CD14-positive monocyte (primary cell): ENCODE results near the gene FRMD3. TPM values are rescaled to one million over a fixed set of nuclear protein-coding genes. Genes with fewer than 3 reads are reported as not detected.
A peak's percentile ranks its signal among the peaks of the same experiment; 100 is the strongest.

Experiments used
- DNase-seq, 3 donors: peaks; one replicate each; pipeline ENCODE4 v3.0.0-alpha.2; 2011 to 2022
- H2AFZ ChIP-seq: 2 replicates; pipeline ENCODE4 v1.6.0; 2012; ENCODE audit warnings: mild to moderate bottlenecking, low read depth, low read length, inconsistent platforms; ENCODE audit not compliant: insufficient read depth, poor library complexity, severe bottlenecking
- H3K27ac ChIP-seq, 2 donors: 1 replicate in 1 of 2; 2 replicates in 1 of 2; pipeline ENCODE4 v1.5.1; 2012 to 2013; ENCODE audit warnings: low read length in 2 of 2, control low read depth in 1 of 2, inconsistent platforms in 1 of 2, low read depth in 1 of 2, mild to moderate bottlenecking in 1 of 2
- H3K27me3 ChIP-seq, 2 donors: one replicate each; pipeline versions ENCODE4 v1.6.0 to v1.6.1; 2011 to 2013; ENCODE audit warnings: low read length in 2 of 2; ENCODE audit not compliant: control insufficient read depth in 2 of 2, insufficient read depth in 2 of 2
- H3K36me3 ChIP-seq, 2 donors: replicated peaks in 1 of 2; 1 replicate in 1 of 2; 2 replicates in 1 of 2; pipeline versions ENCODE4 v1.5.1 to v1.6.1; 2012 to 2013; ENCODE audit warnings: low read length in 2 of 2, control low read depth in 1 of 2, inconsistent platforms in 1 of 2, mild to moderate bottlenecking in 1 of 2; ENCODE audit not compliant: insufficient read depth in 2 of 2, control insufficient read depth in 1 of 2
- H3K4me1 ChIP-seq, 2 donors: 1 replicate in 1 of 2; 2 replicates in 1 of 2; pipeline versions ENCODE4 v1.5.1 to v1.6.1; 2012 to 2013; ENCODE audit warnings: low read length in 2 of 2, control low read depth in 1 of 2, inconsistent platforms in 1 of 2, mild to moderate bottlenecking in 1 of 2, moderate library complexity in 1 of 2; ENCODE audit not compliant: insufficient read depth in 2 of 2, control insufficient read depth in 1 of 2
- H3K4me2 ChIP-seq: replicated peaks from 2 replicates; pipeline ENCODE3; 2012; ENCODE audit warnings: low read length, moderate library complexity, mild to moderate bottlenecking; ENCODE audit not compliant: poor library complexity, severe bottlenecking; ENCODE audit errors: extremely low read depth
- H3K4me3 ChIP-seq, 3 experiments: fragments of 200-600 bp in 1 of 3; sonication (generic) in 1 of 3; replicated peaks in 1 of 3; 1 replicate in 2 of 3; 2 replicates in 1 of 3; pipeline ENCODE4 v1.5.1; 2011 to 2013; ENCODE audit warnings: low read length in 3 of 3, mild to moderate bottlenecking in 3 of 3, control low read depth in 2 of 3, low read depth in 2 of 3, inconsistent platforms in 1 of 3, moderate library complexity in 1 of 3
- H3K79me2 ChIP-seq: 2 replicates; pipeline ENCODE4 v1.6.0; 2012; ENCODE audit warnings: mild to moderate bottlenecking, control low read depth, inconsistent platforms, low read length, moderate library complexity; ENCODE audit not compliant: insufficient read depth
- H3K9ac ChIP-seq: 2 replicates; pipeline ENCODE4 v1.6.0; 2017; ENCODE audit warnings: low read length, mild to moderate bottlenecking; ENCODE audit not compliant: insufficient read depth, poor library complexity, severe bottlenecking
- H3K9me3 ChIP-seq, 2 donors: replicated peaks in 1 of 2; 1 replicate in 1 of 2; 2 replicates in 1 of 2; pipeline versions ENCODE4 v1.5.1 to v1.6.1; 2012 to 2013; ENCODE audit warnings: low read length in 2 of 2, control low read depth in 1 of 2; ENCODE audit not compliant: control insufficient read depth in 1 of 2, insufficient read depth in 1 of 2
- H4K20me1 ChIP-seq: 2 replicates; pipeline ENCODE4 v1.6.0; 2012; ENCODE audit warnings: mild to moderate bottlenecking, low read length, control low read depth, moderate library complexity; ENCODE audit not compliant: insufficient read depth
- H3K27ac Mint-ChIP-seq, 7 donors: one replicate each; pipeline ENCODE4 v1.8.0; 2020; ENCODE audit warnings: mild to moderate bottlenecking in 7 of 7, mixed read lengths in 7 of 7, moderate library complexity in 6 of 7, inconsistent platforms in 2 of 7
- H3K27me3 Mint-ChIP-seq, 3 donors: one replicate each; pipeline ENCODE4 v1.8.0; 2021 to 2022; ENCODE audit warnings: low read depth in 3 of 3, mild to moderate bottlenecking in 3 of 3, mixed read lengths in 3 of 3, moderate library complexity in 3 of 3, inconsistent platforms in 1 of 3
- H3K36me3 Mint-ChIP-seq, 2 donors: one replicate each; pipeline ENCODE4 v1.8.0; 2020; ENCODE audit warnings: mixed read lengths in 2 of 2, inconsistent platforms in 1 of 2, mild to moderate bottlenecking in 1 of 2
- H3K4me1 Mint-ChIP-seq: one replicate; pipeline ENCODE4 v1.8.0; 2020; ENCODE audit warnings: mild to moderate bottlenecking, mixed read lengths
- H3K4me3 Mint-ChIP-seq, 2 donors: one replicate each; pipeline ENCODE4 v1.8.0; 2020; ENCODE audit warnings: mild to moderate bottlenecking in 2 of 2, mixed read lengths in 2 of 2, moderate library complexity in 1 of 2
- H3K9me3 Mint-ChIP-seq, 7 donors: one replicate each; pipeline ENCODE4 v1.8.0; 2020 to 2022; ENCODE audit warnings: mixed read lengths in 7 of 7, mild to moderate bottlenecking in 6 of 7, moderate library complexity in 6 of 7, inconsistent platforms in 2 of 7
- CTCF ChIP-seq: fragments of 200-600 bp; IDR thresholded peaks from one replicate; pipeline ENCODE4 v1.8.0; 2022; ENCODE audit warnings: antibody characterized with exemption, mild to moderate bottlenecking
- WGBS: methylation state at CpG from one replicate; pipeline ENCODE4 v1.1.5; 2013; ENCODE audit warnings: missing lambda C conversion rate; ENCODE audit not compliant: insufficient coverage; 5-methylcytosine and 5-hydroxymethylcytosine counted together
- intact Hi-C, 2 donors: fragments of 100-400 bp; cut with micrococcal nuclease; formaldehyde crosslinking; loops; one replicate each; pipeline versions ENCODE4 v1.15.0 to v1.15.1; 2023
- polyA plus RNA-seq, 3 donors: library from polyadenylated mRNA; depleted of rRNA in 1 of 3; unstranded in 2 of 3; stranded (reverse) in 1 of 3; fragments of 300-500 nt in 2 of 3; fragments of >200 nt in 1 of 3; fragmentation: Illumina TruSeq in 2 of 3; gene quantifications; 1 replicate in 2 of 3; 2 replicates in 1 of 3; pipeline ENCODE4 v1.2.3, GENCODE V29; 2012 to 2021

Gene FRMD3
- polyA plus RNA-seq, 3 donors = 2.8 to 9.8 (median 4.2) TPM

GRCh38 chr9:83554278-83554677, 16.1 kb upstream of the FRMD3 start:
- Histone ChIP-seq H3K4me3 (no peak overlapping the region), H3K4me1 (no peaks in the 10 kb centered on the region), H3K9ac (no peak overlapping the region), H3K4me2 (no peak overlapping the region), H2AFZ (no peak overlapping the region), H4K20me1 (no peaks in the 10 kb centered on the region), H3K9me3 (peaks cover 0 to 9% of the 10 kb centered on the region in 2 donors), H3K27me3 (no peaks in the 10 kb centered on the region), H3K79me2 (no peaks in the 10 kb centered on the region), H3K36me3 (no peaks in the 10 kb centered on the region), H3K27ac (no peak overlapping the region)
- 96% methylated on average over 2 of the region's 3 CpGs for WGBS
- H3K4me3 Mint-ChIP-seq = no peak overlapping the region
- H3K9me3 Mint-ChIP-seq = peaks cover 0 to 20% (median 9%) of the 10 kb centered on the region in 7 donors
- peaks cover 0 to 1% (median 0%) of the 10 kb centered on the region in 3 donors for H3K27me3 Mint-ChIP-seq
- no peaks in the 10 kb centered on the region for H3K4me1 Mint-ChIP-seq
- no peak for DNase-seq
- H3K27ac Mint-ChIP-seq = no peak overlapping the region
- no peak for TF ChIP-seq CTCF
- no peaks in the 10 kb centered on the region for H3K36me3 Mint-ChIP-seq
- intact Hi-C loops = no loop called here

GRCh38 chr9:83544002-83544698, 5.9 kb upstream of the FRMD3 start:
- H3K27me3 ChIP-seq = no peaks in the 10 kb centered on the region
- no peaks in the 10 kb centered on the region for H4K20me1 ChIP-seq
- peak; percentile 48 to 67 (median 63) for DNase-seq
- intact Hi-C loops = loop anchor here in 1 of 2 donors (2.0 kb wide), 1 partner anchor 209 kb away; no protein-coding TSS in a partner anchor
- peaks cover 1 to 2% of the 10 kb centered on the region in 2 donors for H3K4me1 ChIP-seq
- Mint-ChIP-seq H3K36me3 (no peaks in the 10 kb centered on the region), H3K27ac (peak overlapping the region in 1 of 7 donors; percentile 41), H3K4me1 (peaks cover under 1% of the 10 kb centered on the region), H3K9me3 (peaks cover 0 to 10% (median 4%) of the 10 kb centered on the region in 7 donors), H3K4me3 (no peak overlapping the region), H3K27me3 (peaks cover 4 to 8% (median 5%) of the 10 kb centered on the region in 3 donors)
- no peak overlapping the region for H3K27ac ChIP-seq
- no peak overlapping the region for H3K4me2 ChIP-seq
- H3K9ac ChIP-seq = no peak overlapping the region
- H3K9me3 ChIP-seq = peaks cover 0 to 3% of the 10 kb centered on the region in 2 donors
- peak; percentile 81 for TF ChIP-seq CTCF
- no peaks in the 10 kb centered on the region for H3K36me3 ChIP-seq
- 64% methylated on average over 5 of the region's 5 CpGs for WGBS
- no peak overlapping the region for H2AFZ ChIP-seq
- no peak overlapping the region for H3K4me3 ChIP-seq
- no peaks in the 10 kb centered on the region for H3K79me2 ChIP-seq
